Activated gamma-delta T cell treated with Interleukin-2 at 50 U/mL for 16 hours (primary cell): ENCODE measurements around the gene DEPP1.

Experiments
- DNase-seq: peaks from one replicate; pipeline ENCODE4 v3.0.0-alpha.2; 2020

Gene DEPP1

DNA sequence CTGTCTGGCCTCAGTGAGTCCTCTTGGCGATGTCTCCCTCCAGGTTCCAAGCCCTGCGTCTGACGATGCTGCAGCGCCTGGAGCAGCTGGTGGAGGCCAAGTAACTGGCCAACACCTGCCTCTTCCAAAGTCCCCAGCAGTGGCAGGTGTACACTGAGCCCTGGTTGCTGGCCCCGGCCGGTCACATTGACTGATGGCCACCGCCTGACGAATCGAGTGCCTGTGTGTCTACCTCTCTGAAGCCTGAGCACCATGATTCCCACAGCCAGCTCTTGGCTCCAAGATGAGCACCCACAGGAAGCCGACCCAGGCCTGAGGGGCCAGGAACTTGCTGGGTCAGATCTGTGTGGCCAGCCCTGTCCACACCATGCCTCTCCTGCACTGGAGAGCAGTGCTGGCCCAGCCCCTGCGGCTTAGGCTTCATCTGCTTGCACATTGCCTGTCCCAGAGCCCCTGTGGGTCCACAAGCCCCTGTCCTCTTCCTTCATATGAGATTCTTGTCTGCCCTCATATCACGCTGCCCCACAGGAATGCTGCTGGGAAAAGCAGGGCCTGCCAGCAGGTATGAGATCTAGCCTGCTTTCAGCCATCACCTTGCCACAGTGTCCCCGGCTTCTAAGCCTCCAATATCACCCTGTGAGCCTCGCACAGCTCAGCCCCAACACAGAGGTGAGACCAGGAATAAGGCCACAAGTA, 14.8 kb upstream of the DEPP1 start:
- DNase-seq = no peak

DNA sequence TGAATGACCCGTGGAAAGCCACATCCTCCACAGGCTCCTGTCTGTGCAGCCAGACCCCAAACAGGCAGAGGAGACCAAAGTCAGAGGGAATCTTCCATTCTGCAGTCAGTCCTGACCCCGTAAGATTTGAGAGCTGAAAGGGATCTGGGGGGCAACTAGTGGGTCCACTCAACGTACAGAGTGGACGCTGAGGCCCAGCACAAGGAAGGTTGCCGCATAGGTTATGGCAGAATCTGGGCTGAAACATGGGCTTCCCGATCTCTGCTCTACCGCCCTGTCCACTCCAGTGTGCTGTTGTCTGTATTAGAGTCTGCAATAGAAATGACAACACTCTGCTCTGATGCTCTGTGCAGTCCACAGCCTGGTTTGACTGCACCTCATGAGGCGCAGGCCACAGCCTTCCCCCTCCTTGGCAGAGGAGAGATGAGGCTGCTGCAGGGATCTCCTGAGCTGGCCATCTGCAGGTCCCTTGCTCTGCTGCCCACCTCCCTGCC, 14.2 kb upstream of the DEPP1 start:
- no peak for DNase-seq

DNA sequence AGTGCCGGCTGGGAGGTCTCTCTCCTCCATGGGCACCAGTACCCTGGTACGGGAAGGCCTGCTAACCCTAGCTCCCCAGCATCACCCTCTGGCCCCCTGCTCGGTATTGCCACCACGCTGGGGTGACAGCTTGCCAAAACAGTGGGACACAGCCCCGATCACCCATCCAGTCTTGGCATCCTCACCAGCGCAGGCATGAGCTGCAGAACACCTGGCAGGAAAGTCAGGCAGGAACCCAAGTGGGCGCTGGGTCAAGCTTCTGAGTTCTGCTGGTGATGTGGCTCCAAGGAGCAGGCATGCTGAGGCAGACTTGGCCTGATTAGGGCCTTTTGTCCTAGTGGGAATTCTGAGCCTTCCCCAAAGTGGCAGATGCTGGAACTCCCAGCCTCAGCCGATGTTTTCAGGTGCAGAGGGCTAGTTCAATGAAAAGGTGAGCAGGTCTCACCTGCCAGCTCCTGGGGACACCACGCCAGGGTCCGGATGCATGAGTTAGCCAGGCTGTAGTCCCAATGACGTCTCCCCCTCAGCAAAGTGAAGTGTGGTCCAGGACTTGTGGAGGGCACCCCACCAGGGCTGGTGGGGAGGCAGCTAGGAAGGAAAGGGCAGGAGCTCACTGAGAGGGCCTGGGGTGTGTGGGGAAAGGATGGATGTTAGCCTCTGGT, 13.6 kb upstream of the DEPP1 start:
- no peak for DNase-seq

DNA sequence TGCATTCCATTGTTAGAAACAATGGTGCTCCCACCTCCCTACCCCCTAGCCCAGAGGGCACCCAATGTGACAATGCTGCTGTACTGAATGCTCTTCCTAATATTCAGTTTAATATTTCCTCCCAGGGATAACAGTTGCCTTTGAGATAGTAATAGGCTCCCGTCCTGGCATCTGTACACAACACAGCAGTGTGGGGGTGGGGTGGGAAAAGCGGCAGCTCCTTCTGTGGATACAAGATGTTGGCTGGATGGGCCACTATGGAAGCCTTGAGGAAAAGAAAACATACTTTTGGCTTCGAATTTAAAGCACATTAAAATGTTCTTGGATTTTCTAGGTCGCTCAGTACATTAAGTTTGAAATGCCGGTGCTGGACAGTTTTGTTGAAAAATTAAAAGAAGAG, 13.0 kb upstream of the DEPP1 start:
- DNase-seq = no peak

DNA sequence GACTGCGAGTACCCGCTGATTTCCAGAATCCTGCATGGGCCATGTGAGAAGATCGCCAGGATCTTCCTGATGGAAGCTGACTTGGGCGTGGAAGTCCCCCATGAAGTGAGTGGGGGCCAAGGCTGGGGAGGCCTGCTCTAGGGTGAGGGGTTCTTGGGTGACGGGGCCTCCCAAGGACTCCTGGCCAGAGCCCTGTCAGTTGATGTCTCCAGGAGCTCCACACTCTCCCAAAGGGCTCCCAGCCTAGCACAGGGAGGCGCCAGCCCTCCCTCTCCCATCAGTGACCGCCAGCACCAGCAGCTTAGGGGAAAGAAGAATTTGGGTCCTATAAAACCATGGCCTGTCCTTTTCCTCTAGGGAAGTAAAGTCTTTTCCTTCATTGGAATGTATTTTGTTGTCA, 12.4 kb upstream of the DEPP1 start:
- no peak for DNase-seq

DNA sequence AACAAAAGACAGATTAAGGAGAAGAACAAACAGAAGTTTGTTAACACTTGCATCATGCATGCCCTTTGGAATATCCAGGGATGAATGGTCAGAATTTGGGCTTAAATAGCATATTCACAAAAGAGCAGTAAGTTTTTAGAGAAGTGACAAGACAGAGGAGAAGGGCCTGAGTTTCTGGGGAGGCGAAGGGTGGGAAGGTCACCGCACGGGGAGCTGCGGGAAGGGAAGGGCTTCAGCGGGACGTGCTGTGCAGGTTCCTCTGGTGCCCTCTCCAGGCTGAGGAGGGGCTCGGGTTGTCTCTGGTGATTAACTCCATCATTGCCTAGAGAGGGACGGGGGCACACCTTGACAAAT, 11.7 kb upstream of the DEPP1 start:
- no peak for DNase-seq

DNA sequence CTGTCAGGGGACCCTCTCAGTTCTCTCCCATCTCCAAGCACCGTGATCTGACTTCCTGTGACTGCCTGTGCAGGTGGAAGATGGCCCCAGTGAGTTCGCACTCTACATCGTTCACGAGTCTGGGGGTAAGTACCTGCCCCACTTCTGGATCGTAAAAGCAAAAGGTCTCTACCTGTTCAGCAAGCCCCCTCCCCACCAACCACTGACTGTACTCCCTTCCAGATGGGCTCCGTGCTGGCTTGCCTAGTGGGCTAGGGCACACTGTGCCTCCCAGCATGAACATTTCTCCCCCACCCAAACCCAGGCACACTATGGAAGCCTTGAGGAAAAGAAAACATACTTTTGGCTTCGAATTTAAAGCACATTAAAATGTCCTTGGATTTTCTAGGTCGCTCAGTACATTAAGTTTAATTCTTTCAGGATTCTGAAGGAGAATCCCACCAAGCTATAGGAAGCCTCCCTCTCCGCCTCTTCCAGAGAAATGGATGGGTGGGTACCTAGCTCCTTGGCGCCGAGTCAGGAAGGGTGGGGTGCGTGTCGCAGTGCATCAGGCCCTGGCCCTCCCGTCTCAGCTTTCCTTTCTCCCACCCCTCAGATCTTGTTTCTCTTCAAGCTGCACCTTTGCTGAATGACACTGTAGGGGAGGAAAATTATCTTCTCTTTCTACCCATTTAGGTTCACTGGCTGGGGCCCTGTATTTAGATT, 11.1 kb upstream of the DEPP1 start:
- no peak for DNase-seq

DNA sequence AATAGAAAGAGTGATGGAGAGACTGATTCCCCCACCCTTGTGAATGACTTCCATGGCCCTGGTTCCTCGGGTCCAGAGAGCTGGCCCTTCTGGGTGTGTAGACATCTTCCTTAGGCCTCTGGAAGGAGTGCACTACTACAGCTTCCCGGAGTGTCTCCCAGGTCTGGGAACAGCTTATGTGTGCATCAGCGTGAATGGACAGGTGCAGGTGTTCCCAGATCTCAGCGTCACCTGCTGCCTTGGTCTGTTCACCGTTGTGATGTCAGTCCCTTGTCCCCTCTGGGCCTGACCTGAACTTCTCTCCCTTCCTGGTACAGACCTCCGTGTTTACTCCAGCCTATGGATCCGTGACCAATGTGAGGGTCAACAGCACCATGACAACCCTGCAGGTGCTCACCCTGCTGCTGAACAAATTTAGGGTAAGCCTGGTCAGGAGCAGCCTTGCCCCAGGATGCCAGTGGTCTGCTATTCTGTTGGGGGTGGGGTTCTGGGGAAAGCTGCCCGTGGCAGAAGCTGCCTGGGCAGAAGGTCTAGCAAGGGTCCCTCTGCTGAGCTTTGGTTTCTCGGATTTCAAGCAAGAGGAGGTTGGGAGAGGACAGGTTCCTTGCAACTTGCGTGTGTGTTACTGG, 10.5 kb upstream of the DEPP1 start:
- DNase-seq = no peak

DNA sequence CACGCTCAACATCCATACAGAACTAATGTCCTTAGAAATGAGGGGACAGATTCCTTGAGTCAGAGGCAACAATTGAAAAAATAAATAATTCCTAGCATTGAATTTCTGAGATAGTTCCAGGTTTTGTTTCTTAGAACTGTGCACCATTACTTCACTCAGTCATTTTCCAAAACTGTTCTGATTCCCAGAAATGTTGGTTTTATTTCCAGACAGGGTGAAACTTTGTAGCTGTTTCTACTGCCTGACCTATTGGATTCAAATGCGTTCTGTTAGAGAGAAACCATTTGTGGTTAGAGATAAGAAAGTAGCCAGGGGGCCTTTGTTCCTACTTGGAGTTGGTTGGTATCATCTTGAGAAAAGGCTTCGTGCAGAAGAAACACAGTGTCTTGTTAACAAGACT, 8.1 kb upstream of the DEPP1 start:
- DNase-seq = no peak

DNA sequence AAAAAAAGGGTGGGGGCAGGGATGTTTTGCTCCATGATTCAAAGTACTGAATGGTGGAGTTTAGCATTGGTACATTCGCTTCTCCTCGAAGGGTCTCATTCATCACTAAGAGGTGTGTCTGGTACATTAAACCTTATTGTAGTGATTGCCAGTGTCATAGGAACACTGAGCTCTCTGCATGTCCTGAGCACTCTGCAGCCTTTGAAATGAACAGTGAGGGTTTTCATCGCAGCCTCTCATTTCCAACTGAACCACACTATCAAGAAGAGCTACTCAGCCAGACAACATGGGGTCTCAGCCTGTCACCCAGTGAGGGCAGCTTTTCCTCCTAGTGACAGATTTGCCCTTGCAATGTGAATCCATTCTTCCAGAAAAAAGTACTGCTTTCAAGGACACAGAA, 7.6 kb upstream of the DEPP1 start:
- no peak for DNase-seq

DNA sequence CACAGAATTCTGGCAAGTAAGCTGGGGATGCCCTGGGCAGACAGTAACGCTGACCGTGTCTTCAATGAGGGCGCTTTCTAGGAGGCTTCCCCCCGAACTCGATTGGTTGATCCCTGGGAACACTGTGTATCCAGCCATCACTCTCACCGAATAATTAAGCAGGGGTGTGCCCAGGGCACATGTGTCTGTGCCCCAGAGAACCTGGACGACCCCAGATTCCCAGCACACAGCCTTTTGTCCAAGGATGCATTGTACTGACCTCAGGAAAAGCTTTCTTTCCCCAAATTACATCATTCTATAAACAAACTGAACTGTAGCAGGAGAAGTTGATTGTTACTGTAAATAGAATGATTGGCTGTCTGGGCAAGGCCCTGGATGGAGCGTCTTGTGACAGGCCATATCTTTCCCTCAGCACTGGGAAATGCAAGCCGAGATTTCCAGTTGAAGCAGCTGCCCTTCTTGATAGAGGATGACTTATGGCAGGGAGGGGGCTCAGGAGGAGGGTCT, 6.6 kb upstream of the DEPP1 start:
- no peak for DNase-seq

DNA sequence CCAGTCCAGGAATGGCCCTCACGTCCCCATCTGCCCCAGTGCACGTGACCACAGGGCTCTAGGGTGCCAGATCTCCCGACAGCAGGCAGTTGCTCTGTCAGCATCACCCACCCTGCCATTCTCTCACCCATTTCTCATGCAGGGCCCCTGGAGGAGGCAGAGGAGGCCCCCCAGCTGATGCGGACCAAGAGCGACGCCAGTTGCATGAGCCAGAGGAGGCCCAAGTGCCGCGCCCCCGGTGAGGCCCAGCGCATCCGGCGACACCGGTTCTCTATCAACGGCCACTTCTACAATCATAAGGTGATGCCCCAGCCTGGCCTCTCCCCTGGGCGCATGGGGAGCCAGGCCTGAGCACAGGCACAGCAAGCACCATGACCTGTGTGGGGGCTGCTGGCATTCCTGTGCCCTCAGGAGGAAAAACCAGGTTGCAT, 6.1 kb upstream of the DEPP1 start:
- DNase-seq = no peak

DNA sequence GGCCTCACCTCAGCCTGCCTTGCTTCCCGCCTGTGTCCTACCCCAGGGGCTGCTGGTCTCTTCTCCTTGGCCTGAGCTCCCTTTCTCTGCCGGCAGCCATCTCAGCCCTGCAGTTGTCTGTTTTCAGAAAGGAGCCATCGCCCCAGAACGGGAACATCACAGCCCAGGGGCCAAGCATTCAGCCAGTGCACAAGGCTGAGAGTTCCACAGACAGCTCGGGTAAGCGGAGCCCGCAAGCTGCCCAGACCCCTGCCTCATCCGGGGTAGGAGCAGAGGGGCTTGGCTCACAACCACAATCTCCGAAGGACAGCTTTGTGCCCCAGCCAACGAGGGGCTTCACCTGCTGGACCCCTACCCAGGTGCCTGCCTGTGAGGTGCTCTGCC, 5.3 kb upstream of the DEPP1 start:
- no peak for DNase-seq

DNA sequence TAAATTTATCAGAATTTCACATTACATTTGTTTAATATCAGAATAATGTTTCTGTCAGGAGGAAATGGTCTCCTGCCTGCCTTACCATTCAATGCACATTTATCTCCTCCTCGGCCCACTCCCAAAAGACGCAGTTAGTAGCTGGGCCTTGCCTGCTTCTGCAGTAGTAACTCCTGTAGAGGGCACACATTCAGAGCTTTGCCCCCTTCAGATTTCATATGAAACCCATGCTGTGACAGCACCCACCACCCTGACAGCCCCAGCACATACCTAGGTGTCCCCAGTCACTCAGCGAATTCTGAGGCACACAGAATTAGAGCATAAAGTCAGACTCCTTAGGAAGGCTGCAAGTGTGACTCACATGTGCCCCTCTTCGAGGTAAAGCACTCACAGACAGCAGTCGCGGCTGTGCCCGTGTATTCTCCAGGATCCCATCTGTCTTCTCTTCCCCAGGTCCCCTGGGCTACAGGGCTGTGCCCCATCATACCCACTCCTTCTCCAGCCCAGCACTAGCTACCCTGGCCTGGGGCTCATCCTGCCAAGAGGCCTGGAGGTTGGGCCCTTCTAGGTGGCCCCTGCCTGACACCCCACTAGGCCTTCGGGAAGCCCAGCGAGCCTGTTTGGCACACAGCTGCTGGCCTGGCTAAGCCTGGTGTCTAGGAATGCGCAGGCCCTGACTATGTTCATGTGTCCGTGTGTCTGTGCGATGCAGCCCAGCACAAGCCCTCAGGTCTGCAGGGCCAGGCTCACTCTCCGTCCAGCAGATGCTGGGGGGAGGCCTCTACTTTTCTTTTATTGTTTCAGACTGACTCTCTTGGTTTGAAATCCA, 4.7 kb upstream of the DEPP1 start:
- no peak for DNase-seq

DNA sequence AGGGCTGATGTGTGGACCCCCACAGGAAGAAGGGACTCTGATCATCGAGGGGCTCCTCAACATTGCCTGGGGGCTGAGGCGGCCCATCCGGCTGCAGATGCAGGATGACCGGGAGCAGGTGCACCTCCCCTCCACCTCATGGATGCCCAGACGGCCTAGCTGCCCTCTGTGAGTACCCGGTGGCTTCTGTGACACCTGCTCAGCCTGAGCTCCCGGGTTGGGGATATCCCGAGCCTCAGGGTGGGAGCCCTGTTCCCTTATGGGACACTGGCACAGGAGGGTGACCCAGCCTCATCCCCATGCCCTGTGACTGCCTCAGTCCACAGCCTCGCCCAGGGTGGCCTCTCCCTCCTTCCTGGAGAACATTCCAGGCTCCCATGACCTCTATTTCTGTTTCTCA, 3.9 kb upstream of the DEPP1 start:
- no peak for DNase-seq

DNA sequence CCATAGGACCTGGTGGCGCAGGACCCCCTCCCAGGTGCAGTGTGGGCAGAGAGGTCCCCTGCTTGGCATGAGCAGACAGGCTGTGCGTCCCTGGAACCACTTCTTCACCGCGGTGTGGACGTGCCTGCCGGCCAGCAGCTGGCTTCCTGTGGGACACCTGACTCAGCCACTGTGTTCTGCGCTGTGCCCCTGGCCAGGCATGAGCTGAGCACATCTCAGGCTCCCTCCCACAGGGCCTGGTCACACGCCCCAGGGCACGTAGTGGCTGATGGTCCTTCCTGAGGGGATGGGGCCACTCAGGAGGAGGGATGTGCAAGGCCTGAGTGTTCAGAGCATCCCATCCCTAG, 3.5 kb upstream of the DEPP1 start:
- DNase-seq = no peak

DNA sequence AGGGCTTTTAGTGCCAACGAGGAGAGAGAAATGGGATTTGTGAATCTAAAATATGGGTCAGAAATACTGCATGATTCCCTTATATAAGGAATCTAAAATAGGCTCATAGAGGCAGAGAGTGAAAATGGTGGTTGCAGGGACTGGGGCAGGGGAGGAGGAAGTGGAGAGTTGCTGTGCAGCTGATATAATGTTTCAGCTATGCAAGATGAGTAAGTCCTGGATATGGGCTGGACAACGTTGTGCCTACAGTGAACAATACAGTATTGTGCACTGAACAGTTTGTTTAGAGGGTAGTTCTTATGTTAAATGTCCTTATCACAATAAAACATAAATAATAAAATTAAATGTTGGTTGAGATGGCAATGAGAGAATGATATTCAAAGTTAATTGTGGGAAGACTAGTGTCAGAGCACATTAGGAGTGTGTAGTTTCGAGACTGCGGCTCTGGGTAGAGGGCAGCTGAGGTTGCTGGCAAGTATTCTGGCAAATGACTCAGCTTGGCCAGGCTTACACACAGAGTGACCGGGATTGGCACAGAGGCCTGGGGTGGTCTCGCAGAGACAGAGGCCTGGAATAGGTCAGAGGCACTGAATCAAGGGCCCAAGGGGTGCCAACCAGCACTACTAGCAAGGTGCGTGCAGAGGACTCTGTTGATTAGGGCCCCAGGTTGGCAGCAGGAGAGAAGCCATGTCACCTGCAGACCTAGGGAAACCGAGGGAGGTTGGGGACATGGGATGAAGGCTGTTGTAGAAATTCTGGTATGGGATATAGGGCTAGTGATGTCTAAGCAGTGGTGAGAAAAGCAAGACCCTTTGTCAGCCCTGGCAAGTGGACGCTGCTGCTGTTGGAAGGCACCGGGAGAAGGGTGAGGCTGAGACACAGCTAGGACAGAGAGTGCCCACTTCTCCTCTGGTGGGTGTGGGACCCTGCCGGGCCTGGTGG, 2.8 kb upstream of the DEPP1 start:
- no peak for DNase-seq

DNA sequence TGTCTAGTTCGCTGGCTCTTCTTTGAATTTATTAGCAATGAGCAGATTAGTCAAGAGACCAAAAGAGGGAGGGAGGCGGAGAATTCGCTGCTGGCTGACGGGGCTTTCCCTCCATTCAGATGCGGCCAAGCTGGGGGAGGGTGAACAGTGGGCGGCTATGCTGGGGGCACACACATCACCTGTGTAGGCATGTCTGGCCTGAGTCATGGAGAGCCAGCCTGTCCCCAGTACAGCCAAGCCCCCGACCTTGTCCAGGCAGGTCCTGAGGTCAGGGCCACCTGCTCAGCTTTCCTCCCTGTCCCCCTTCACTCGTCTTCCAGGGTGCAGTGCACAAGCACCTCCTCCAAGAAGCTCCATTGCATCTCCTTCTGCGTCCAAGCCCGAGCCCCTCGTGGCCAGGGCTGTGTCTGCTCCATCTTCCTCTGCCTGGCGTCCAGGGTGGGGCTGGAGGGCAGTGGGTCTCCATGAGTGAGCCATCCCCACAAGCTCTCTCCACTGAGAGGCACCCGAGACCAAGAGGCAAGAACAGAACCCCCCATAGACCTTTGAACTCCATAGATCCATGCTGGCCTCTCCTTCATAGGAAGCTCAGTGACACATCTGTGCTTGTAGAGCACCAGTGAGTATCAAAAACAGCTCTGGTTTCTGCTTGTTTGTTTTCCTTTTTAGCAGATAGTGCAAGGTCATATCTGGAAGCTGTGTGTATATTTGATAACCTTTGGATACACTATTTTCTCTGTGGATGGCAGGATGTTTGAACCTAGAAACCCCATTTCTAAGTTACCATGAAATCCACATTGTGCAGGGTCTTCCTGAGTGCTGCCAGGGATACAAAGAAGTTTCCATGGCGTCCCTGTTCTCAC, 1.9 kb upstream of the DEPP1 start:
- no peak for DNase-seq

DNA sequence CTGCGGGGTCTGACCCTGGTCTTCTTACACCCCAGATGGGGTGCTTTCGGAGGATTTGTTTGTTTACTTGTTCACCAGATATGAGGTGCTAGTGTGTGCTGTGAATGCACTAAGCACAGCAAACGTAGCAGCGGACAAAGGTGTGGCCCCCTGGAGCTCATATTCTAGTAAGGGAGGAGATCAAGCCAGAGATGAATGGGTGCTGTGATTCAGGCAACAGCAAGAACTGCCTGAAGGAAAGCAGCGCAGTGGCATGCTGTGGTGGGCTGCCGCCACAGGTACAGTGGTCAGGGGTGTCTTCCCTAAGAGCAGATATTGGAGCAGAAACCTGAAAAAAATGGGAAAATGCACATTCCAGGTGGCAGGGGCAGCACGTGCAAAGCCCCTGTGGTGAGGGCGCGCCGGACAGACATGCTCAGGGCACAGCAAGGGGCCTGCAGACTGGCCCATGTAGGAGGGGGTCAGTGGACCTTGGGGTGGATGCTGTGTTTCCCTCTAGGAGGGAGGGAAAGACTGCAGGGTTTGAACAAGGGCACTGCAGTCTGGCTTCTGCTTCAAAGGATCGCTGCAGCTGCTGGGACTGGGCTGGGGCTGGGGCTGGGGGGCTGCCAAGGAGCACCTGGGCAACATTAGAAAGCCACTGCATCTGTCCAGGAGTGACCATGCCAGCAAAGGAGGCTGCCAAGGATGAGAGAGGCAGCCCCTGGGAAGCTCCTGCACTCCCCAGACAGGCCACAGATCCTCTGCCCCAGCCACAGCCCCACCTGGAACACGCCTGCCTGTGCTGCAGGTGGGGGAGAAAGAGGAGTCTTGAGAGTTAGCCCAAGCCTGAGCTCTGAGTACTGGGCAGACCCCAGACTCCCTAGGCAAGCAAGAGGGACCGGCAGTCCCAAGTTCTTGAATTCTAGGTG, 927 bp upstream of the DEPP1 start:
- DNase-seq = no peak

DNA sequence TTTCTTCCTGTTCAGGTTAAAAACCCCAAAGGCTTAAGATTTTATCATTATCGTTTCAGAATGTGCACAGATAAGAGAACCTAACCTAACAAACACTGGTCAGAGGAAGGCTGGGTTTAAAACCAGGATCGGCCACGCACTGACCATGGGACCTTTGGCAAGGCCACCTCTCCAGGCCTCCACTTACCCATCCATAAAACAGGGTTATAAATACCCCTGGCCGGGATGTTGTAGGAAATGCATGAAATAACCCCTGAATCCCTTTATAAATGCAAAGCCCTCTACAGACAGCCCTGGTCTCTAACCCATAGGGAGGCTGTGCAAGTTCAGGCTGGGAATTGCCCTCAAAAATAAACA, 418 bp downstream of the DEPP1 start:
- DNase-seq = no peak
